ENCODE data around the gene GSPT1. TPM values are rescaled to one million over a fixed set of nuclear protein-coding genes. Genes with fewer than 3 reads are reported as not detected.

The GSPT1 gene
- total RNA-seq, 1 experiment from 2014 or later, result 173 TPM

DNA sequence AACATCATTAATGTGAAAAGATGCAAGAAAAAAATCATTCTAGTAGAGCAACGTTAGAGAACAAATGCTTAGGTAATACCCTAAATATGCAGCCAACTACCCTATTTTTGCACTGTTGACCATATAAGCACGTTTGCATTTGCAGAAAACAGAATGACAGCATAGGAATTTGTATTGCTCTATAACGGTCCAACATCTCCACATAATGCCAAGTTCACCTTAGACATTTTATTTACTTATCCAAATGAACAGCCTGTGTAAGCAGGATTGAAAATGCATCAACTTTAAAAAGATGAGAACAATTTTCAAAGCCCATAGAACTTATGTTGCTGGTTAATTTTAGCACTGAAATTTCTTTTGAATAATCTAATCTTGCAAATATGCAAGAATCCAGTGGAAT lies 45.4 kb downstream of the GSPT1 start:
- Histone ChIP-seq H3K9me3 (ENCODE audit: control insufficient read depth, low read depth, low read length) (no peaks in the 10 kb centered on the region), H3K9ac (ENCODE audit: extremely low read depth, insufficient read length, low read length) (no peak overlapping the region), H3K27me3 (ENCODE audit: insufficient read depth, low read length) (no peaks in the 10 kb centered on the region), H3K79me2 (ENCODE audit: insufficient read depth, low read length) (no peaks in the 10 kb centered on the region), H2BK12ac (ENCODE audit: insufficient read length, low read depth, low read length) (no peak overlapping the region), H3T11ph (ENCODE audit: low read length) (no peak overlapping the region), H2BK5ac (ENCODE audit: insufficient read length, low read length) (no peak overlapping the region), H4K91ac (ENCODE audit: insufficient read length, low read depth, low read length) (no peak overlapping the region), H3K56ac (ENCODE audit: insufficient read length, low read depth, low read length) (no peak overlapping the region), H3K23ac (ENCODE audit: insufficient read length, low read depth, low read length) (no peak overlapping the region), H3K4ac (ENCODE audit: low read depth, low read length) (no peak overlapping the region), H2BK20ac (ENCODE audit: low read depth, low read length, poor library complexity, severe bottlenecking) (no peak overlapping the region), H4K5ac (ENCODE audit: insufficient read length, low read depth, low read length) (no peak overlapping the region), H2AFZ (ENCODE audit: low read length) (no peak overlapping the region), H3K27ac (ENCODE audit: insufficient read length, low read depth, low read length) (no peak overlapping the region), H3K23me2 (ENCODE audit: insufficient read length, low read depth, low read length, poor library complexity, severe bottlenecking) (no peaks in the 10 kb centered on the region), H4K8ac (replicated peaks; ENCODE audit: insufficient read length, low read depth, low read length) (no peak overlapping the region), H3K14ac (ENCODE audit: insufficient read depth, low read length) (no peak overlapping the region), H3K18ac (ENCODE audit: insufficient read length, low read depth, low read length) (no peak overlapping the region), H2BK15ac (ENCODE audit: low read depth, low read length) (no peak overlapping the region), H3K4me2 (ENCODE audit: insufficient read depth, insufficient read length, low read length) (no peak overlapping the region), H4K20me1 (ENCODE audit: control insufficient read depth, insufficient read depth, insufficient read length) (no peaks in the 10 kb centered on the region), H3K79me1 (ENCODE audit: insufficient read depth, low read depth, low read length, poor library complexity, severe bottlenecking) (no peaks in the 10 kb centered on the region), H3K4me1 (ENCODE audit: insufficient read depth, low read length) (no peaks in the 10 kb centered on the region), H2AK5ac (ENCODE audit: insufficient read length, low read length) (no peak overlapping the region), H2BK120ac (ENCODE audit: low read depth, low read length, poor library complexity, severe bottlenecking) (no peak overlapping the region)
- Mint-ChIP-seq H3K27me3 (ENCODE audit: low read depth) (no peaks in the 10 kb centered on the region), H3K36me3 (ENCODE audit: insufficient read depth in 1 of 3, low read depth in 3 of 3) (peaks cover 12 to 35% (median 20%) of the 10 kb centered on the region in 3 experiments; a peak in 6 of 7 replicates), H3K9me3 (no peaks in the 10 kb centered on the region), H3K27ac (no peak overlapping the region), H3K4me3 (no peak overlapping the region), H3K4me1 (peaks cover 0 to 7% of the 10 kb centered on the region in 2 experiments; a peak in 2 of 4 replicates)
- no CpG with 5 or more reads among the region's 3 CpGs for WGBS (ENCODE audit: extremely low coverage, insufficient read length, low lambda C conversion rate)
- TF ChIP-seq, protein P1, sequence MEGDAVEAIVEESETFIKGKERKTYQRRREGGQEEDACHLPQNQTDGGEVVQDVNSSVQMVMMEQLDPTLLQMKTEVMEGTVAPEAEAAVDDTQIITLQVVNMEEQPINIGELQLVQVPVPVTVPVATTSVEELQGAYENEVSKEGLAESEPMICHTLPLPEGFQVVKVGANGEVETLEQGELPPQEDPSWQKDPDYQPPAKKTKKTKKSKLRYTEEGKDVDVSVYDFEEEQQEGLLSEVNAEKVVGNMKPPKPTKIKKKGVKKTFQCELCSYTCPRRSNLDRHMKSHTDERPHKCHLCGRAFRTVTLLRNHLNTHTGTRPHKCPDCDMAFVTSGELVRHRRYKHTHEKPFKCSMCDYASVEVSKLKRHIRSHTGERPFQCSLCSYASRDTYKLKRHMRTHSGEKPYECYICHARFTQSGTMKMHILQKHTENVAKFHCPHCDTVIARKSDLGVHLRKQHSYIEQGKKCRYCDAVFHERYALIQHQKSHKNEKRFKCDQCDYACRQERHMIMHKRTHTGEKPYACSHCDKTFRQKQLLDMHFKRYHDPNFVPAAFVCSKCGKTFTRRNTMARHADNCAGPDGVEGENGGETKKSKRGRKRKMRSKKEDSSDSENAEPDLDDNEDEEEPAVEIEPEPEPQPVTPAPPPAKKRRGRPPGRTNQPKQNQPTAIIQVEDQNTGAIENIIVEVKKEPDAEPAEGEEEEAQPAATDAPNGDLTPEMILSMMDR (conservative IDR thresholded peaks at IDR 0.05), result no peak
- DNase-seq, result no peak
